GM11168 (cell line): ENCODE results near the gene GLRX2.

Source experiments
- in situ Hi-C: fragments of 300-500 bp; cut with MboI; formaldehyde crosslinking; loops from one replicate; pipeline ENCODE4 v1.12.0; 2022; ENCODE audit warnings: low sequenced_read_pairs; ENCODE audit not compliant: unreplicated experiment

The GLRX2 gene

GRCh38 chr1:193113258-193113991 lies 8.2 kb upstream of the GLRX2 start:
- in situ Hi-C loops = no loop called here

GRCh38 chr1:193111641-193112090 lies 6.5 kb upstream of the GLRX2 start:
- in situ Hi-C loops = no loop called here

GRCh38 chr1:193110864-193111263 lies 5.7 kb upstream of the GLRX2 start:
- in situ Hi-C loops = no loop called here

GRCh38 chr1:193110246-193110645 lies 5.0 kb upstream of the GLRX2 start:
- in situ Hi-C loops = no loop called here

- in situ Hi-C loops = no loop called here
Measured at GRCh38 chr1:193109619-193110018, 4.4 kb upstream of the GLRX2 start.

- in situ Hi-C loops = no loop called here
Measured at GRCh38 chr1:193108471-193108870, 3.3 kb upstream of the GLRX2 start.

GRCh38 chr1:193105821-193106177 lies 585 bp upstream of the GLRX2 start:
- in situ Hi-C loops = no loop called here

GRCh38 chr1:193104502-193104906 lies 710 bp downstream of the GLRX2 start:
- in situ Hi-C loops = no loop called here

GRCh38 chr1:193103759-193104501 lies 1.3 kb downstream of the GLRX2 start:
- in situ Hi-C loops = no loop called here

GRCh38 chr1:193102662-193103061 lies 2.6 kb downstream of the GLRX2 start:
- in situ Hi-C loops = no loop called here

- in situ Hi-C loops = no loop called here
Measured at GRCh38 chr1:193094112-193094511, 11.1 kb downstream of the GLRX2 start.

GRCh38 chr1:193090865-193091264 lies 14.3 kb downstream of the GLRX2 start:
- in situ Hi-C loops = no loop called here

- in situ Hi-C loops = no loop called here
Measured at GRCh38 chr1:193087893-193088292, 17.3 kb downstream of the GLRX2 start.

GRCh38 chr1:193086342-193086741 lies 18.9 kb downstream of the GLRX2 start:
- in situ Hi-C loops = no loop called here

- in situ Hi-C loops = no loop called here
Measured at GRCh38 chr1:193085263-193085662, 20.0 kb downstream of the GLRX2 start.

GRCh38 chr1:193083365-193084088 lies 21.7 kb downstream of the GLRX2 start:
- in situ Hi-C loops = no loop called here

GRCh38 chr1:193079187-193079586 lies 26.0 kb downstream of the GLRX2 start:
- in situ Hi-C loops = no loop called here

- in situ Hi-C loops = no loop called here
Measured at GRCh38 chr1:193077991-193078390, 27.2 kb downstream of the GLRX2 start.

- in situ Hi-C loops = no loop called here
Measured at GRCh38 chr1:193070942-193071341, 34.3 kb downstream of the GLRX2 start.

GRCh38 chr1:193070386-193070753 lies 34.8 kb downstream of the GLRX2 start:
- in situ Hi-C loops = no loop called here

- in situ Hi-C loops = no loop called here
Measured at GRCh38 chr1:193069748-193070385, 35.3 kb downstream of the GLRX2 start.
